Measurements from ENCODE around the gene ZNF628. TPM values are rescaled to one million over a fixed set of nuclear protein-coding genes. Genes with fewer than 3 reads are reported as not detected.

Gene ZNF628
- total RNA-seq, 1 donor, result 2.9 TPM

DNA sequence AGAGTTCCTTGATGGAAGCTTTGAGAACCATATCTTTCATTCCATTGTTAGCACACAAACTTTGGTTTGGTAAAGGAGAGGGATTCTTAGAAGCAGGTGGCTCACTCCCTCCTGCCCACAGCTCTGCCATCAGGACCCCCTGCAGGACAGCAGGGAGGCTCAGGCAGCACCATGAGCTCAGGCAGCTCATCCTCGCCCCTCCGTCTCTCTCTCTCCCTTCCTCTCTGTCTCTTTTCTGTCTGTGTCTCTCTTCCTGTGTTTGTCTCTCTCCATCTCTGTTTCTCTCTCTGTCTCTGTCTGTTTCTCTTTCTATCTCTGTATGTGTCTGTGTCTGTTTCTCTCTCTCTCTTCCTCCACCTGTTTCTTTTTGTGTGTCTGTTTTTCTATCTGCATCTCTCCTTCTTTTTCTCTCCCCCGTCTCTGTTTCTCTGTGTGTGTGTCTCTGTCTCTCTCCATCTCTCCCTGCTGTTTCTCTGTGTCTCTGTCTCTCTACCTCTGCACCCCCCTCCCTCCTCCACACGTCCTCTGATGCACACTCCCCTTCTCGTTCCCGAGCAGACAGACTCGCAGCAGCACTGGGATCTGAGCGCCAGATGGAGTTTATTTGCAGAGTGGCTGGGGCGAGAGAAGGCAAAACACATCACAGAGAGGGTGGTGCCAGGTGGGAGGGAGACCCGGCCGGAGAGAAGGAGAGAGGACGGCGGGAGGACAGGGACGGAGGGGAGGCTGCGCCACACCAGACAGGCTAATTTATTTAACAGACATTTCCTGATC lies 51.8 kb downstream of the ZNF628 start:
- TF ChIP-seq, protein P1, sequence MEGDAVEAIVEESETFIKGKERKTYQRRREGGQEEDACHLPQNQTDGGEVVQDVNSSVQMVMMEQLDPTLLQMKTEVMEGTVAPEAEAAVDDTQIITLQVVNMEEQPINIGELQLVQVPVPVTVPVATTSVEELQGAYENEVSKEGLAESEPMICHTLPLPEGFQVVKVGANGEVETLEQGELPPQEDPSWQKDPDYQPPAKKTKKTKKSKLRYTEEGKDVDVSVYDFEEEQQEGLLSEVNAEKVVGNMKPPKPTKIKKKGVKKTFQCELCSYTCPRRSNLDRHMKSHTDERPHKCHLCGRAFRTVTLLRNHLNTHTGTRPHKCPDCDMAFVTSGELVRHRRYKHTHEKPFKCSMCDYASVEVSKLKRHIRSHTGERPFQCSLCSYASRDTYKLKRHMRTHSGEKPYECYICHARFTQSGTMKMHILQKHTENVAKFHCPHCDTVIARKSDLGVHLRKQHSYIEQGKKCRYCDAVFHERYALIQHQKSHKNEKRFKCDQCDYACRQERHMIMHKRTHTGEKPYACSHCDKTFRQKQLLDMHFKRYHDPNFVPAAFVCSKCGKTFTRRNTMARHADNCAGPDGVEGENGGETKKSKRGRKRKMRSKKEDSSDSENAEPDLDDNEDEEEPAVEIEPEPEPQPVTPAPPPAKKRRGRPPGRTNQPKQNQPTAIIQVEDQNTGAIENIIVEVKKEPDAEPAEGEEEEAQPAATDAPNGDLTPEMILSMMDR (IDR thresholded peaks at IDR 0.05; ENCODE audit: extremely low read depth, low read depth, low read length), result peak; percentile 12
- Histone ChIP-seq H3K4me2 (ENCODE audit: insufficient read depth, low read length) (peak overlapping the region; percentile 11), H3K4me1 (ENCODE audit: insufficient read depth, low read length) (peaks cover 3% of the 10 kb centered on the region)

GRCh38 chr19:55529636-55530234 lies 53.3 kb downstream of the ZNF628 start:
- Histone ChIP-seq H3K9me3 (ENCODE audit: low read depth, low read length) (no peaks in the 10 kb centered on the region), H3K4me2 (ENCODE audit: insufficient read depth, low read length) (no peak overlapping the region), H3K79me2 (ENCODE audit: insufficient read depth, low read length) (no peaks in the 10 kb centered on the region), H3K4me3 (ENCODE audit: insufficient read depth, low read length) (no peak overlapping the region), H2AFZ (ENCODE audit: low read length) (no peak overlapping the region), H4K20me1 (ENCODE audit: insufficient read depth, low read length) (no peaks in the 10 kb centered on the region), H3K4me1 (ENCODE audit: insufficient read depth, low read length) (peaks cover 3% of the 10 kb centered on the region), H3K36me3 (ENCODE audit: insufficient read depth, low read length) (no peaks in the 10 kb centered on the region), H3K27ac (ENCODE audit: low read depth, low read length) (no peak overlapping the region), H3K27me3 (ENCODE audit: insufficient read depth, low read length) (no peaks in the 10 kb centered on the region)
- TF ChIP-seq, protein P1 (IDR thresholded peaks at IDR 0.05; ENCODE audit: extremely low read depth, low read depth, low read length), result no peak
- DNase-seq (ENCODE audit: insufficient read length, low spot score, missing footprints), result peak; percentile 69

More for the DNA sequence above, 51.8 kb downstream of the ZNF628 start:
- no peaks in the 10 kb centered on the region for H3K36me3 ChIP-seq (ENCODE audit: insufficient read depth, low read length)
- no peak overlapping the region for H3K27ac ChIP-seq (ENCODE audit: low read depth, low read length)
- no peaks in the 10 kb centered on the region for H3K79me2 ChIP-seq (ENCODE audit: insufficient read depth, low read length)
- no peaks in the 10 kb centered on the region for H3K9me3 ChIP-seq (ENCODE audit: low read depth, low read length)
- peak; percentile 81 for DNase-seq (ENCODE audit: insufficient read length, low spot score, missing footprints)
- H3K4me3 ChIP-seq (ENCODE audit: insufficient read depth, low read length), result no peak overlapping the region
- peak overlapping the region; percentile 2 for H2AFZ ChIP-seq (ENCODE audit: low read length)
- H3K27me3 ChIP-seq (ENCODE audit: insufficient read depth, low read length), result no peaks in the 10 kb centered on the region
- H4K20me1 ChIP-seq (ENCODE audit: insufficient read depth, low read length), result no peaks in the 10 kb centered on the region

GRCh38 chr19:55530996-55531395 lies 54.6 kb downstream of the ZNF628 start:
- Histone ChIP-seq H3K4me2 (ENCODE audit: insufficient read depth, low read length) (no peak overlapping the region), H3K9me3 (ENCODE audit: low read depth, low read length) (no peaks in the 10 kb centered on the region), H3K27ac (ENCODE audit: low read depth, low read length) (no peak overlapping the region), H2AFZ (ENCODE audit: low read length) (no peak overlapping the region), H3K36me3 (ENCODE audit: insufficient read depth, low read length) (no peaks in the 10 kb centered on the region), H4K20me1 (ENCODE audit: insufficient read depth, low read length) (no peaks in the 10 kb centered on the region), H3K27me3 (ENCODE audit: insufficient read depth, low read length) (no peaks in the 10 kb centered on the region), H3K4me1 (ENCODE audit: insufficient read depth, low read length) (peaks cover 3% of the 10 kb centered on the region), H3K4me3 (ENCODE audit: insufficient read depth, low read length) (no peak overlapping the region), H3K79me2 (ENCODE audit: insufficient read depth, low read length) (no peaks in the 10 kb centered on the region)
- DNase-seq (ENCODE audit: insufficient read length, low spot score, missing footprints), result peak; percentile 68
- TF ChIP-seq, protein P1 (IDR thresholded peaks at IDR 0.05; ENCODE audit: extremely low read depth, low read depth, low read length), result no peak

Other genes starting within 250 kb of the ZNF628 start
- 1.5 and 2.5 TPM in 2 replicates for gene TMEM86B, start 247.9 kb upstream of the ZNF628 start, total RNA-seq
- gene PPP6R1, start 217.6 kb upstream of the ZNF628 start, total RNA-seq, result 27.1 and 32.6 TPM in 2 replicates
- 20.6 and 26.4 TPM in 2 replicates for gene HSPBP1, start 196.5 kb upstream of the ZNF628 start, total RNA-seq
- 1.8 and 4.0 TPM in 2 replicates for gene BRSK1, start 192.6 kb upstream of the ZNF628 start, total RNA-seq
- gene TMEM150B, start 151.3 kb upstream of the ZNF628 start, total RNA-seq, result under 0.01 and 0.29 TPM in 2 replicates
- 9.7 and 10.9 TPM in 2 replicates for gene KMT5C, start 136.7 kb upstream of the ZNF628 start, total RNA-seq
- gene COX6B2, start 121.9 kb upstream of the ZNF628 start, total RNA-seq, result not detected in 2 replicates
- gene GARIN5B, start 113.4 kb upstream of the ZNF628 start, total RNA-seq, result not detected in 2 replicates
- gene IL11, start 106.2 kb upstream of the ZNF628 start, total RNA-seq, result 0.36 and 1.2 TPM in 2 replicates
- not detected in 2 replicates for gene TMEM190, start 99.8 kb upstream of the ZNF628 start, total RNA-seq
- gene TMEM238, start 92.3 kb upstream of the ZNF628 start, total RNA-seq, result 0.29 TPM in 1 of 2 replicates, not detected in the other
- gene RPL28, start 90.7 kb upstream of the ZNF628 start, total RNA-seq, result 223 and 310 TPM in 2 replicates
- 37.3 and 66.9 TPM in 2 replicates for gene UBE2S, start 68.8 kb upstream of the ZNF628 start, total RNA-seq
- not detected in 2 replicates for gene SHISA7, start 33.3 kb upstream of the ZNF628 start, total RNA-seq
- gene ISOC2, start 15.0 kb upstream of the ZNF628 start, total RNA-seq, result 55.4 and 65.1 TPM in 2 replicates
- not detected in 2 replicates for gene C19orf85, start 11.9 kb upstream of the ZNF628 start, total RNA-seq
- gene NAT14, start 8.6 kb downstream of the ZNF628 start, total RNA-seq, result 8.3 and 11.2 TPM in 2 replicates
- gene SSC5D, start 11.8 kb downstream of the ZNF628 start, total RNA-seq, result 22.7 and 77.4 TPM in 2 replicates
- gene SBK2, start 60.5 kb downstream of the ZNF628 start, total RNA-seq, result not detected in 2 replicates
- not detected in 2 replicates for gene SBK3, start 68.9 kb downstream of the ZNF628 start, total RNA-seq
- gene ZNF579, start 104.2 kb downstream of the ZNF628 start, total RNA-seq, result 6.9 and 7.4 TPM in 2 replicates
- 2.9 and 3.6 TPM in 2 replicates for gene FIZ1, start 122.9 kb downstream of the ZNF628 start, total RNA-seq
- gene ZNF524, start 123.7 kb downstream of the ZNF628 start, total RNA-seq, result 11.2 TPM in 2 replicates
- gene ZNF865, start 129.0 kb downstream of the ZNF628 start, total RNA-seq, result 1.4 and 1.5 TPM in 2 replicates
- gene ZNF784, start 147.9 kb downstream of the ZNF628 start, total RNA-seq, result 6.5 and 8.7 TPM in 2 replicates
- 6.5 and 8.3 TPM in 2 replicates for gene ZNF580, start 164.4 kb downstream of the ZNF628 start, total RNA-seq
- gene ZNF581, start 167.0 kb downstream of the ZNF628 start, total RNA-seq, result 25.7 and 28.6 TPM in 2 replicates
- 10.5 and 13.3 TPM in 2 replicates for gene CCDC106, start 171.6 kb downstream of the ZNF628 start, total RNA-seq
- gene U2AF2, start 178.4 kb downstream of the ZNF628 start, total RNA-seq, result 64.5 and 70.2 TPM in 2 replicates
- gene EPN1, start 198.6 kb downstream of the ZNF628 start, total RNA-seq, result 25.0 and 31.5 TPM in 2 replicates